ENCODE data around the gene TDG.
"Not testable (repeated sequence)": the region's sequence is repeated elsewhere in the genome, so short reads cannot be mapped to it uniquely, and the experiment has no call there.

TDG gene

GRCh38 chr12:104025771-104026170 is 60.1 kb downstream of the TDG start:
- DNase-seq: no peak

GRCh38 chr12:104026841-104027599 is 61.3 kb downstream of the TDG start:
- no peak for DNase-seq

- DNase-seq: not testable (repeated sequence)
These were observed 64.9 kb downstream of the TDG start for GRCh38 chr12:104030596-104030995.

GRCh38 chr12:104036143-104036542 is 70.5 kb downstream of the TDG start:
- not testable (repeated sequence) for DNase-seq

Data from fibroblast of skin of right biceps (primary cell).